Activated naive CD4-positive, alpha-beta T cell treated with anti-CD3 and anti-CD28 coated beads, Interleukin-2, amount 10 ng/mL, durations not matched to agents 7 days and 5 days (primary cell): ENCODE measurements around the gene PSMA6.
A peak's percentile ranks its signal among the peaks of the same experiment; 100 is the strongest.
"Not testable (repeated sequence)": the region's sequence is repeated elsewhere in the genome, so short reads cannot be mapped to it uniquely, and the experiment has no call there.

Experiments
- CTCF ChIA-PET: fragments of 350-600 bp; sonication (Branson Sonifier 250); formaldehyde crosslinking; loops from one replicate; lab custom pipeline; 2021; ENCODE audit warnings: antibody characterized with exemption; lab: Charles Lee
- DNase-seq: peaks from one replicate; pipeline ENCODE4 v3.0.0-alpha.2; 2020
- H3K27ac Mint-ChIP-seq: one replicate; pipeline ENCODE4 v1.8.0; 2021; ENCODE audit warnings: mild to moderate bottlenecking, moderate library complexity, mixed read lengths
- H3K27me3 Mint-ChIP-seq: one replicate; pipeline ENCODE4 v1.8.0; 2021; ENCODE audit warnings: mild to moderate bottlenecking, mixed read lengths
- H3K36me3 Mint-ChIP-seq: one replicate; pipeline ENCODE4 v1.8.0; 2021; ENCODE audit warnings: mixed read lengths
- H3K4me1 Mint-ChIP-seq: one replicate; pipeline ENCODE4 v1.8.0; 2021; ENCODE audit warnings: mixed read lengths
- H3K4me3 Mint-ChIP-seq: one replicate; pipeline ENCODE4 v1.8.0; 2021; ENCODE audit warnings: mild to moderate bottlenecking, moderate library complexity, mixed read lengths
- H3K9me3 Mint-ChIP-seq: one replicate; pipeline ENCODE4 v1.8.0; 2021; ENCODE audit warnings: mixed read lengths

The PSMA6 gene

GRCh38 chr14:35337269-35338255 lies 45.4 kb downstream of the PSMA6 start:
- CTCF ChIA-PET, result no interaction called here
- Mint-ChIP-seq H3K9me3 (no peaks in the 10 kb centered on the region), H3K4me1 (peaks cover 34% of the 10 kb centered on the region), H3K27me3 (no peaks in the 10 kb centered on the region), H3K4me3 (no peak overlapping the region), H3K36me3 (no peaks in the 10 kb centered on the region), H3K27ac (no peak overlapping the region)
- DNase-seq, result no peak

GRCh38 chr14:35338731-35339405 lies 46.7 kb downstream of the PSMA6 start:
- DNase-seq, result no peak
- Mint-ChIP-seq H3K27me3 (peaks cover 3% of the 10 kb centered on the region), H3K27ac (no peak overlapping the region), H3K4me1 (peaks cover 21% of the 10 kb centered on the region), H3K9me3 (no peaks in the 10 kb centered on the region), H3K4me3 (no peak overlapping the region), H3K36me3 (no peaks in the 10 kb centered on the region)
- CTCF ChIA-PET, result no interaction called here

- Mint-ChIP-seq H3K4me1 (peaks cover 20% of the 10 kb centered on the region), H3K4me3 (no peak overlapping the region), H3K27ac (peak overlapping the region; percentile 75), H3K9me3 (no peaks in the 10 kb centered on the region), H3K36me3 (no peaks in the 10 kb centered on the region), H3K27me3 (peaks cover 9% of the 10 kb centered on the region)
- DNase-seq, result no peak
- CTCF ChIA-PET, result interaction anchor here (0.6 kb wide), 1 partner anchor 12 kb away, joined by 3 read pairs; no protein-coding TSS in a partner anchor
Observed at GRCh38 chr14:35339761-35340406, 47.7 kb downstream of the PSMA6 start.

- no peak overlapping the region for H3K4me3 Mint-ChIP-seq
- no peak overlapping the region for H3K27ac Mint-ChIP-seq
- CTCF ChIA-PET, result interaction anchor here (0.6 to 2.2 kb wide), 2 partner anchors 7 to 11 kb away, joined by 3 to 5 read pairs; no protein-coding TSS in a partner anchor
Observed at GRCh38 chr14:35340616-35341453, 48.7 kb downstream of the PSMA6 start.

GRCh38 chr14:35341454-35341750 lies 49.2 kb downstream of the PSMA6 start:
- Mint-ChIP-seq H3K27ac (no peak overlapping the region), H3K9me3 (no peaks in the 10 kb centered on the region), H3K4me3 (no peak overlapping the region), H3K4me1 (peaks cover 20% of the 10 kb centered on the region), H3K27me3 (peaks cover 9% of the 10 kb centered on the region), H3K36me3 (no peaks in the 10 kb centered on the region)
- CTCF ChIA-PET, result interaction anchor here (2.2 kb wide), 1 partner anchor 8 kb away, joined by 5 read pairs; no protein-coding TSS in a partner anchor
- DNase-seq, result no peak

More at GRCh38 chr14:35340616-35341453, 48.7 kb downstream of the PSMA6 start:
- H3K9me3 Mint-ChIP-seq, result no peaks in the 10 kb centered on the region
- peaks cover 20% of the 10 kb centered on the region for H3K4me1 Mint-ChIP-seq
- H3K36me3 Mint-ChIP-seq, result no peaks in the 10 kb centered on the region
- no peak for DNase-seq
- peaks cover 9% of the 10 kb centered on the region for H3K27me3 Mint-ChIP-seq

- H3K4me3 Mint-ChIP-seq, result no peak overlapping the region
- peak; percentile 45 for DNase-seq
- no peaks in the 10 kb centered on the region for H3K36me3 Mint-ChIP-seq
- H3K4me1 Mint-ChIP-seq, result peaks cover 20% of the 10 kb centered on the region
- CTCF ChIA-PET, result interaction anchor here (2.2 kb wide), 1 partner anchor 9 kb away, joined by 5 read pairs; no protein-coding TSS in a partner anchor
- H3K9me3 Mint-ChIP-seq, result no peaks in the 10 kb centered on the region
- peaks cover 11% of the 10 kb centered on the region for H3K27me3 Mint-ChIP-seq
- H3K27ac Mint-ChIP-seq, result no peak overlapping the region
Observed at GRCh38 chr14:35341751-35342488, 49.7 kb downstream of the PSMA6 start.

GRCh38 chr14:35342489-35343010 lies 50.4 kb downstream of the PSMA6 start:
- no peak overlapping the region for H3K4me3 Mint-ChIP-seq
- CTCF ChIA-PET, result interaction anchor here (2.2 kb wide), 1 partner anchor 9 kb away, joined by 5 read pairs; no protein-coding TSS in a partner anchor
- H3K4me1 Mint-ChIP-seq, result peaks cover 20% of the 10 kb centered on the region

GRCh38 chr14:35343702-35344101 lies 51.5 kb downstream of the PSMA6 start:
- Mint-ChIP-seq H3K4me1 (peaks cover 20% of the 10 kb centered on the region), H3K27me3 (peaks cover 16% of the 10 kb centered on the region), H3K36me3 (no peaks in the 10 kb centered on the region), H3K9me3 (no peaks in the 10 kb centered on the region), H3K4me3 (no peak overlapping the region), H3K27ac (no peak overlapping the region)
- no peak for DNase-seq
- CTCF ChIA-PET, result no interaction called here

More at GRCh38 chr14:35342489-35343010, 50.4 kb downstream of the PSMA6 start:
- Mint-ChIP-seq H3K9me3 (no peaks in the 10 kb centered on the region), H3K27me3 (peaks cover 16% of the 10 kb centered on the region), H3K36me3 (no peaks in the 10 kb centered on the region), H3K27ac (no peak overlapping the region)
- no peak for DNase-seq

GRCh38 chr14:35344107-35344807 lies 52.1 kb downstream of the PSMA6 start:
- no peak for DNase-seq
- peaks cover 19% of the 10 kb centered on the region for H3K4me1 Mint-ChIP-seq
- H3K27me3 Mint-ChIP-seq, result peaks cover 16% of the 10 kb centered on the region
- CTCF ChIA-PET, result no interaction called here
- H3K4me3 Mint-ChIP-seq, result no peak overlapping the region
- H3K36me3 Mint-ChIP-seq, result no peaks in the 10 kb centered on the region
- H3K9me3 Mint-ChIP-seq, result no peaks in the 10 kb centered on the region
- H3K27ac Mint-ChIP-seq, result no peak overlapping the region

GRCh38 chr14:35346738-35347322 lies 54.6 kb downstream of the PSMA6 start:
- H3K9me3 Mint-ChIP-seq, result no peaks in the 10 kb centered on the region
- CTCF ChIA-PET, result no interaction called here
- H3K36me3 Mint-ChIP-seq, result no peaks in the 10 kb centered on the region
- H3K4me1 Mint-ChIP-seq, result peaks cover 6% of the 10 kb centered on the region
- no peak overlapping the region for H3K27ac Mint-ChIP-seq
- peaks cover 20% of the 10 kb centered on the region for H3K27me3 Mint-ChIP-seq
- no peak for DNase-seq
- no peak overlapping the region for H3K4me3 Mint-ChIP-seq

- Mint-ChIP-seq H3K36me3 (no peaks in the 10 kb centered on the region), H3K9me3 (no peaks in the 10 kb centered on the region), H3K27me3 (peaks cover 20% of the 10 kb centered on the region), H3K4me3 (no peak overlapping the region), H3K27ac (no peak overlapping the region), H3K4me1 (peaks cover 8% of the 10 kb centered on the region)
- DNase-seq, result no peak
- CTCF ChIA-PET, result no interaction called here
Observed at GRCh38 chr14:35347323-35348043, 55.3 kb downstream of the PSMA6 start.

GRCh38 chr14:35348044-35348380 lies 55.8 kb downstream of the PSMA6 start:
- H3K36me3 Mint-ChIP-seq, CTCF ChIA-PET: not testable (repeated sequence)

More at GRCh38 chr14:35348044-35348380, 55.8 kb downstream of the PSMA6 start:
- H3K27ac Mint-ChIP-seq, H3K4me3 Mint-ChIP-seq, DNase-seq, H3K9me3 Mint-ChIP-seq: not testable (repeated sequence)
- Mint-ChIP-seq H3K27me3 (peaks cover 20% of the 10 kb centered on the region), H3K4me1 (peaks cover 10% of the 10 kb centered on the region)
